Neural cell (in vitro differentiated cells): ENCODE measurements around the gene ONECUT3.

Experiments
- CTCF ChIP-seq: fragments of 450-650 bp; IDR thresholded peaks from 2 replicates; pipeline ENCODE4 v1.5.1; 2014; ENCODE audit warnings: antibody characterized with exemption, mild to moderate bottlenecking, moderate library complexity; ENCODE audit not compliant: poor library complexity, severe bottlenecking
- EZH2 ChIP-seq: fragments of 200-600, 300-800 bp; shearing (Covaris generic), sonication (generic); IDR thresholded peaks from 2 replicates; pipeline ENCODE4 v1.6.1; 2014; ENCODE audit warnings: antibody characterized with exemption, low read length, borderline replicate concordance, mild to moderate bottlenecking; ENCODE audit not compliant: insufficient read depth, poor library complexity, severe bottlenecking
- REST ChIP-seq: IDR thresholded peaks from 2 replicates; pipeline ENCODE4 v1.6.1; 2012; ENCODE audit warnings: borderline replicate concordance

- TF ChIP-seq CTCF (no peak), REST (no peak), EZH2 (no peak)
Measured at GRCh38 chr19:1736927-1737326, 16.4 kb upstream of the ONECUT3 start.
